Measurements from ENCODE around the gene RPS25. TPM values are rescaled to one million over a fixed set of nuclear protein-coding genes. Genes with fewer than 3 reads are reported as not detected.

The RPS25 gene
- total and polyA plus RNA-seq, 2 experiments from 2014 or later, result 1,058 to 1,502 TPM

DNA sequence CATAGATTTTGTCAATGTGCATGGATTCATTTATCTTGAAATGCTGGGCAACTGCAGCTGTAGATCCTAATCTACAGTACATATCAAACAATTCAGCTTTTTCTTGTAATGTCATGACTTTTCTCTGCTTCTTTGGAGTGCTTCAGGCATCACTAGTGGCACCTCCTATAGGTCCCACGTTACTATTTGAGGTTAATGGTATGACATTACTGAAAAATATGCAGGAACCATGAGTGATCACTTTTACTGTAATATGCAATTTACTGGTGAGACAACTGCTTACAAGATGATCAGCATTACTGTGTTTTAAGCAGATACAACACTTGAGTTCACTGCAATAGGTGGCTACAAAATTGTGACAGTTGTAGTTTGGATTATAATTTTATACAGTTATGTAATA lies 17.2 kb downstream of the RPS25 start:
- no peak overlapping the region for H3K27ac ChIP-seq
- DNase-seq (ENCODE audit: low spot score), result no peak
- no peak overlapping the region for H3K4me3 ChIP-seq
- WGBS (ENCODE audit: low lambda C conversion rate, missing lambda C conversion rate), result 70% methylated on average over 1 of the region's 1 CpG
- H3K4me1 ChIP-seq (ENCODE audit: insufficient read depth), result peaks cover 8% of the 10 kb centered on the region
- H3K79me2 ChIP-seq, result peaks cover 34% of the 10 kb centered on the region
- H3K4me2 ChIP-seq, result no peak overlapping the region
- no peaks in the 10 kb centered on the region for H3K36me3 ChIP-seq (replicated peaks; ENCODE audit: insufficient read depth, low read depth)
- H4K20me1 ChIP-seq (ENCODE audit: insufficient read depth, poor library complexity, severe bottlenecking), result no peaks in the 10 kb centered on the region
- H2AFZ ChIP-seq, result no peak overlapping the region
- no peak for TF ChIP-seq EZH2 (IDR thresholded peaks at IDR 0.05; ENCODE audit: borderline replicate concordance)
- TF ChIP-seq, protein P1, sequence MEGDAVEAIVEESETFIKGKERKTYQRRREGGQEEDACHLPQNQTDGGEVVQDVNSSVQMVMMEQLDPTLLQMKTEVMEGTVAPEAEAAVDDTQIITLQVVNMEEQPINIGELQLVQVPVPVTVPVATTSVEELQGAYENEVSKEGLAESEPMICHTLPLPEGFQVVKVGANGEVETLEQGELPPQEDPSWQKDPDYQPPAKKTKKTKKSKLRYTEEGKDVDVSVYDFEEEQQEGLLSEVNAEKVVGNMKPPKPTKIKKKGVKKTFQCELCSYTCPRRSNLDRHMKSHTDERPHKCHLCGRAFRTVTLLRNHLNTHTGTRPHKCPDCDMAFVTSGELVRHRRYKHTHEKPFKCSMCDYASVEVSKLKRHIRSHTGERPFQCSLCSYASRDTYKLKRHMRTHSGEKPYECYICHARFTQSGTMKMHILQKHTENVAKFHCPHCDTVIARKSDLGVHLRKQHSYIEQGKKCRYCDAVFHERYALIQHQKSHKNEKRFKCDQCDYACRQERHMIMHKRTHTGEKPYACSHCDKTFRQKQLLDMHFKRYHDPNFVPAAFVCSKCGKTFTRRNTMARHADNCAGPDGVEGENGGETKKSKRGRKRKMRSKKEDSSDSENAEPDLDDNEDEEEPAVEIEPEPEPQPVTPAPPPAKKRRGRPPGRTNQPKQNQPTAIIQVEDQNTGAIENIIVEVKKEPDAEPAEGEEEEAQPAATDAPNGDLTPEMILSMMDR (IDR thresholded peaks at IDR 0.05; ENCODE audit: poor library complexity), result no peak
- TF ChIP-seq EZH2phosphoT487 (IDR thresholded peaks at IDR 0.05; ENCODE audit: low read depth, severe bottlenecking, unreplicated experiment), result no peak
- H3K9me2 ChIP-seq (replicated peaks; ENCODE audit: insufficient read depth), result no peaks in the 10 kb centered on the region
- H3K27me3 ChIP-seq, result no peaks in the 10 kb centered on the region
- no peaks in the 10 kb centered on the region for H3K9me3 ChIP-seq (ENCODE audit: low read depth)

DNA sequence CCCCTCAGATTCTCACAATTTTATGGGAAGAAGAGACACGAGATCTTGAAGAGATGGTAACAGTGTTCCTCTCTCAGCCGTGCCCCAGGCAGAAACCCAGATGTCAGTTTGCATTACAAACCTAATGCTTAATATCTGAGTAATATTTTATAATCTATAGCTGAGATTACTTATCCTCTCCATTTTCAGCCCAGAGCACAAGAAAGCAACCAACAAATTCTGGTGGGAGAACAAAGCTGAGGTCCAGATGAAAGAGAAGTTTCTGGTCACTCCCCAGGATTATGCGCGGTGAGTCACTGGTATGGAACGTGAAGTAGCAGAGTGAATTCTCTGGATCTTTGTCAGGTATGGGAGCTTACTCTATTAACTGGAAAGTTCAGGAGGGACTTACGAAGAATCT lies 19.3 kb downstream of the RPS25 start:
- no peaks in the 10 kb centered on the region for H4K20me1 ChIP-seq (ENCODE audit: insufficient read depth, poor library complexity, severe bottlenecking)
- no peaks in the 10 kb centered on the region for H3K27me3 ChIP-seq
- H2AFZ ChIP-seq, result peak overlapping the region; percentile 98
- peak overlapping the region; percentile 73 for H3K27ac ChIP-seq
- H3K79me2 ChIP-seq, result peaks cover 39% of the 10 kb centered on the region
- H3K4me3 ChIP-seq, result peak overlapping the region; percentile 87
- H3K36me3 ChIP-seq (replicated peaks; ENCODE audit: insufficient read depth, low read depth), result no peaks in the 10 kb centered on the region
- no peaks in the 10 kb centered on the region for H3K9me2 ChIP-seq (replicated peaks; ENCODE audit: insufficient read depth)
- TF ChIP-seq, protein P1 (IDR thresholded peaks at IDR 0.05; ENCODE audit: poor library complexity), result no peak
- H3K9me3 ChIP-seq (ENCODE audit: low read depth), result no peaks in the 10 kb centered on the region
- 19% methylated on average over 6 of the region's 6 CpGs for WGBS (ENCODE audit: low lambda C conversion rate, missing lambda C conversion rate)
- H3K4me1 ChIP-seq (ENCODE audit: insufficient read depth), result peaks cover 8% of the 10 kb centered on the region
- peak overlapping the region; percentile 92 for H3K4me2 ChIP-seq
- peak; percentile 75 for DNase-seq (ENCODE audit: low spot score)

DNA sequence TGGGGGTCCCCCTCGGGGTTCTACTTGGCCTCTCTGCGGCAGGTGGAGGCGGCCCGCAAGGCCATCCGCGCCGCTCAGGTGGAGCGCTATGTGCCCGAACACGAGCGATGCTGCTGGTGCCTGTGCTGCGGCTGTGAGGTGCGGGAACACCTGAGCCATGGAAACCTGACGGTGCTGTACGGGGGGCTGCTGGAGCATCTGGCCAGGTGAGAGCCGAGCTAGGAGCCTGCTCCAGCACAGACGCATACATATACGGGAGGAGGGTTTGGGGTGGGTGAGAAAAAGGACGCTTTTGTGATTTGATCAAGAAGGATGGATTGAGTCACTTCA lies 19.8 kb downstream of the RPS25 start:
- H3K4me3 ChIP-seq, result peak overlapping the region; percentile 87
- H4K20me1 ChIP-seq (ENCODE audit: insufficient read depth, poor library complexity, severe bottlenecking), result no peaks in the 10 kb centered on the region
- peak overlapping the region; percentile 92 for H3K4me2 ChIP-seq
- H3K27me3 ChIP-seq, result no peaks in the 10 kb centered on the region
- H2AFZ ChIP-seq, result peak overlapping the region; percentile 98
- H3K9me2 ChIP-seq (replicated peaks; ENCODE audit: insufficient read depth), result no peaks in the 10 kb centered on the region
- no peaks in the 10 kb centered on the region for H3K9me3 ChIP-seq (ENCODE audit: low read depth)
- DNase-seq (ENCODE audit: low spot score), result no peak
- H3K27ac ChIP-seq, result peak overlapping the region; percentile 73
- H3K4me1 ChIP-seq (ENCODE audit: insufficient read depth), result peaks cover 8% of the 10 kb centered on the region
- WGBS (ENCODE audit: low lambda C conversion rate, missing lambda C conversion rate), result 1% methylated on average over 19 of the region's 19 CpGs
- no peaks in the 10 kb centered on the region for H3K36me3 ChIP-seq (replicated peaks; ENCODE audit: insufficient read depth, low read depth)
- TF ChIP-seq, protein P1 (IDR thresholded peaks at IDR 0.05; ENCODE audit: poor library complexity), result no peak
- TF ChIP-seq EZH2phosphoT487 (IDR thresholded peaks at IDR 0.05; ENCODE audit: low read depth, severe bottlenecking, unreplicated experiment) (no peak), EZH2 (IDR thresholded peaks at IDR 0.05; ENCODE audit: borderline replicate concordance) (no peak)
- H3K79me2 ChIP-seq, result peaks cover 39% of the 10 kb centered on the region

Data from hepatocyte (in vitro differentiated cells).